HCT116 (cell line): ENCODE measurements around the gene IL1RAPL1.

Source experiments
- CEBPB ChIP-seq: IDR thresholded peaks from 2 replicates; pipeline ENCODE4 v1.6.1; 2012; ENCODE audit warnings: low read depth
- EGR1 ChIP-seq: IDR thresholded peaks from 2 replicates; pipeline ENCODE4 v1.6.1; 2012; ENCODE audit warnings: low read depth
- EZH2phosphoT487 ChIP-seq: fragments of 200-600 bp; IDR thresholded peaks from 2 replicates; pipeline ENCODE4 v1.6.1; 2018; ENCODE audit warnings: antibody characterized with exemption, borderline replicate concordance
- POLR2A ChIP-seq: IDR thresholded peaks from 2 replicates; pipeline ENCODE4 v1.7.0; 2011; ENCODE audit warnings: borderline replicate concordance; ENCODE audit not compliant: insufficient read depth, insufficient read length; ENCODE audit errors: extremely low read depth
- POLR2AphosphoS5 ChIP-seq: IDR thresholded peaks from 2 replicates; pipeline ENCODE4 v1.6.1; 2011; ENCODE audit warnings: mild to moderate bottlenecking, low read depth, low read length, moderate library complexity
- RAD21 ChIP-seq: IDR thresholded peaks from 2 replicates; pipeline ENCODE4 v1.6.1; 2012; ENCODE audit warnings: low read depth, mild to moderate bottlenecking
- TF ChIP-seq, protein P1 (sequence below), 3 experiments: fragments of 200-600 bp in 1 of 3; sonication (generic) in 1 of 3; IDR thresholded peaks in 2 of 3; conservative IDR thresholded peaks in 1 of 3; 2 replicates each; pipeline ENCODE4 v1.5.1; 2012 to 2017; ENCODE audit warnings: low read depth in 2 of 3, low read length in 2 of 3, antibody characterized with exemption in 1 of 3, borderline replicate concordance in 1 of 3, control low read depth in 1 of 3, mild to moderate bottlenecking in 1 of 3, mixed read lengths in 1 of 3, mixed run types in 1 of 3, moderate library complexity in 1 of 3; ENCODE audit not compliant: insufficient read depth in 1 of 3
- TF ChIP-seq, protein P2 (sequence below): IDR thresholded peaks from 2 replicates; pipeline ENCODE4 v1.6.1; 2012

DNA sequence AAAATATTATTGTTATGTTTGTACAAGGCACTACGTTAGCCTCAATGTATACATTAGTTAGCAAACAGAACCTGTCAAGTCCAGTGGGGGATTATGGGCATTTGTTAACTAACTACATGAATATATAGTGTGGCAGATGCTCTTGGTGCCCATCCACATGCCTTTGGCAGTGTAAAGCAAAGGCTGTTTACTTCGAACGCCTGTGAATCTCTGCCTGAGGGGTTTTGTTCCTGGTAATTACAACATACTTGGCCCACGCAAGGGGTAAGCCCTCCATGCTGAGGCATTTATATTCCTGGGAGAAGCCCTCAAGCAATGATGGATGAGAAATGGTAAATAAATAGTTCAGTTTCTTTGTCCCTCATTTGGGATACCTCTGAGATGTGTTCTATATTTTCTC, 119.7 kb downstream of the IL1RAPL1 start:
- TF ChIP-seq EZH2phosphoT487 = no peak
- TF ChIP-seq, protein P1, sequence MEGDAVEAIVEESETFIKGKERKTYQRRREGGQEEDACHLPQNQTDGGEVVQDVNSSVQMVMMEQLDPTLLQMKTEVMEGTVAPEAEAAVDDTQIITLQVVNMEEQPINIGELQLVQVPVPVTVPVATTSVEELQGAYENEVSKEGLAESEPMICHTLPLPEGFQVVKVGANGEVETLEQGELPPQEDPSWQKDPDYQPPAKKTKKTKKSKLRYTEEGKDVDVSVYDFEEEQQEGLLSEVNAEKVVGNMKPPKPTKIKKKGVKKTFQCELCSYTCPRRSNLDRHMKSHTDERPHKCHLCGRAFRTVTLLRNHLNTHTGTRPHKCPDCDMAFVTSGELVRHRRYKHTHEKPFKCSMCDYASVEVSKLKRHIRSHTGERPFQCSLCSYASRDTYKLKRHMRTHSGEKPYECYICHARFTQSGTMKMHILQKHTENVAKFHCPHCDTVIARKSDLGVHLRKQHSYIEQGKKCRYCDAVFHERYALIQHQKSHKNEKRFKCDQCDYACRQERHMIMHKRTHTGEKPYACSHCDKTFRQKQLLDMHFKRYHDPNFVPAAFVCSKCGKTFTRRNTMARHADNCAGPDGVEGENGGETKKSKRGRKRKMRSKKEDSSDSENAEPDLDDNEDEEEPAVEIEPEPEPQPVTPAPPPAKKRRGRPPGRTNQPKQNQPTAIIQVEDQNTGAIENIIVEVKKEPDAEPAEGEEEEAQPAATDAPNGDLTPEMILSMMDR (IDR thresholded peaks at IDR 0.05 in 2 of 3, conservative IDR thresholded peaks at IDR 0.05 in 1 of 3; ENCODE audit: borderline replicate concordance in 1 of 3, insufficient read depth in 1 of 3, low read depth in 2 of 3, low read length in 2 of 3) = no peak
- no peak for TF ChIP-seq RAD21
- TF ChIP-seq POLR2AphosphoS5 = no peak
- no peak for TF ChIP-seq CEBPB
- TF ChIP-seq POLR2A = no peak
- TF ChIP-seq EGR1 = no peak
- TF ChIP-seq, protein P2, sequence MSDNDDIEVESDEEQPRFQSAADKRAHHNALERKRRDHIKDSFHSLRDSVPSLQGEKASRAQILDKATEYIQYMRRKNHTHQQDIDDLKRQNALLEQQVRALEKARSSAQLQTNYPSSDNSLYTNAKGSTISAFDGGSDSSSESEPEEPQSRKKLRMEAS = no peak
